GM18520 (cell line): ENCODE measurements around the gene POLE.

Experiments used
- ATAC-seq: cut with Tn5 transposase; IDR thresholded peaks from one replicate; pipeline ENCODE4 v1.9.1; 2021; ENCODE audit not compliant: unreplicated experiment

POLE gene

DNA sequence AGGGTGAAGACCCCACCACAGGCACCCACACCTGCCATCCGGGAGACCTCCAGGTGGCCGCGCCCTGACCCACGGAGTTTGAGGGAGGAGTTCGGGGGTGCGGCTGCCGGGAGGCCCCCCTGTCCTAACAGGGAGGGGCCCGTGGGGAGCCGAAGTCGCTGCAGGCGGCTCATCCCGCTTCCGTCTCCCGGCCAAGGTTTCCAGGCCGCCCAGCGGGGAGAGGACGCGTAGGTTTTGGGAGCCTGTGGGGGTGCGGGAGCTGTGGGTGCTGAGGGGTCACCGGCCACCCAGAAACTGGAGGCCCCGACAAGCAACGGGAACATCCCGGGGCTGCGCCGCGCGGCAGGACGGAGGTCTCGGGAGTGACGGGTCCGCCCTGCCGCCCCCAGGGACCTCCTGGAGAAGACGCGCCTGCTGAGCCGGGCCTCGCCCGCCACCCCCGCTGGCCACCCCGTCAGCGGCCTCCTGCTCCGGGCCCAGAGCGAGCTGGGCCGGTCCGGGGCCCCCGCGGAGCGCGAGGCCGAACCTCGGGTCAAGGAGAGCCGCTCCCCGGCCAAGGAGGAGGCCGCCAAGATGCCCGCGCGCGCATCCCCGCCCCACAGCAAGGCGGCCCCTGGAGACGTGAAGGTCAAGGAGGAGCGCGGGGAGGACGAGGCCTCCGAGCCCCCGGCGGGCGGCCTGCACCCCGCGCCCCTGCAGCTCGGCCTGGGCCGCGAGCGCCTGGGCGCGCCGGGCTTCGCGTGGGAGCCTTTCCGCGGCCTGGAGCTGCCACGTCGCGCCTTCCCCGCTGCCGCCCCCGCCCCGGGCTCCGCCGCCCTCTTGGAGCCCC lies 104.3 kb downstream of the POLE start:
- ATAC-seq: no peak

DNA sequence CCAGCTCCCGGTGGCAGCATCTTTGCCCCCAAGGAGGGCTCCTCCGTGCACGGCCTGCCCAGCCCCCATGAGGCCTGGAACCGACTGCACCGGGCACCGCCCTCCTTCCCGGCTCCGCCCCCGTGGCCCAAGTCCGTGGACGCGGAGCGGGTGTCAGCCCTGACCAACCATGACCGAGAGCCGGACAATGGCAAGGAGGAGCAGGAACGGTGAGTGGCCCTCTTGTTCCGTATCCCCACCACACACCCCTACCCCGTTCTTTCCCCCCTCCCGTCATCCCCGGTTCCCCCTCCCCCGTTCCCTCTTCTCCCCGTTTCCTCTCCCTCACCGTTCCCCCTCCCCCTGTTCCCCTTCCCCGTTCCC lies 105.1 kb downstream of the POLE start:
- ATAC-seq: no peak

DNA sequence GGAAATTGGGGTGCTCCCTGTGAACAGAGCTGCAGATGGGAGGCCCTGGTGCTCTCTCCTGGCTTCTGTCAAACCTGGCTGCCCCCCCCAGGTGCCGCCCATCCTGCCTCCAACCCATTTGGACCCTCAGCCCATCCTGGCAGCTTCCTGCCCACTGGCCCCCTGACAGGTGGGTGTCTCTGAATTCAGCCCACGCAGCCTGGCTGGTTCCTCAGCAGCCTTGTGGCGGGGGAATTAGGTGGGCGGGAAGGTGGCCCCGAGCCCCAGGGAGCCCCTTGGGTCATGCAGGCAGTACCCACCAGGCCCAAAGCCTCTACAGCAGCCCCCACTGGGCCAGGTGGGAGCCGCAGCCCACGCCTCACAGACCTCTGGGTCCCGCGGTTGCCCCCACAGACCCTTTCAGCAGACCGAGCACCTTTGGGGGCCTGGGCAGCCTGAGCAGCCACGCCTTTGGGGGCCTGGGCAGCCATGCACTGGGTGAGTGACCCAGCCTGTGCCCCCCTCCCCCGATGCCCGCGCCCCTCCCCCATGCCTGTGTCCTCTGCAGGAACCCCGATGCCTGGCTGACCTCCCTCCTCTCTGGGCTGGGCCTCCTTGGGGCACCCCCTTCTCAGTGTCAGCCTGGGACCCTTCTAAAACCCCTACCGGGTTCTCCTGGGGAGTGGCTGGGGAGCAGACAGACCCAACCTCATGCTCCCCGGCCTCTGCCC lies 105.6 kb downstream of the POLE start:
- ATAC-seq: no peak

DNA sequence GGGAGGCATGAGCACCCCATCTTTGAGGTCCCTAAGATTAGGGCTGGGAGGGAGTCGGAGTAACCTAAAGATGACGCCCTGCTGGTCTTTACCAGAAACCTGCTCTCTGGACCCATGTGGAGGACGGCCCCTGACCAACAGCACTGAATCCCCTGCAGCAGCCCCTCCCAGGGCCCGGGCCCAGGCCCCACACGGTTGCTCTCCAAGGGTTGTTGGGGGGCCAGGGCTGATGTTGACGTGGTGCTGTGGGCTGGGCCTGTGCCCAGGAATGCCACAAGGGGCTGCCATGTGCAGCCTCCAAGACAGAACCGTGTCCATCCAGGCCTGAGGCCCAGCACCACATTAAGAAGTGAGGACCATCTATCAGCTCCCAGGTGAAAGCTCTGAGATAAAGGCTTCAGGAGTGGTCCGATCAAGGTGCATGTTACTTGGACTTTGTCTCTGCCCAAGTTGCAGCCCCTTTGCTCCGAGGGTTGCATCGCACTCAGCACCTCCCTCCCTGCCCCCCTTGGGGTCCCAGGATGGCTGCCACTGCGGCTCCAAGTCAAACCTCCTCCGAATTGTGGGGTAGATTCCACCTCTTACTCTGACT lies 106.3 kb downstream of the POLE start:
- ATAC-seq: no peak

- ATAC-seq: no peak
Observed at GRCh38 chr12:132579744-132580143, 107.4 kb downstream of the POLE start.

- no peak for ATAC-seq
Observed at GRCh38 chr12:132578826-132579225, 108.3 kb downstream of the POLE start.

- ATAC-seq: no peak
Observed at GRCh38 chr12:132578118-132578517, 109.0 kb downstream of the POLE start.

GRCh38 chr12:132577191-132577920 lies 109.8 kb downstream of the POLE start:
- no peak for ATAC-seq

DNA sequence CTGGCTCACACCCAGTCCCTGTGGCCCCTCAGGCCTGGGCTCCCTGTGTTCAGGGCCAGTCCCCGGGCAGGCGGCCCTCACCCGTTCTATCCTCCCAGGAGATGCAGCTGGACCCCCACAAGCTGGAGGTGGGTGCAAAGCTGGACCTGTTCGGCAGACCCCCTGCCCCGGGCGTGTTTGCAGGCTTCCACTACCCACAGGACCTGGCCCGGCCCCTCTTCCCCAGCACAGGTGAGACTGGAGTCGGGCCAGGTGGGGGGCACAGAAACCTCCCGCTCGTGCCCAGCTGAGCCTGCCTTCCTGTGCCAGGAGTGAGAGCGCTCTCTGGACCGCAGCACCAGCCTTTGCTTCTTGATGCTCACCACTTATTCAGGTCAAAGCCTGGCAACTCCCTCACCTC lies 110.4 kb downstream of the POLE start:
- no peak for ATAC-seq

DNA sequence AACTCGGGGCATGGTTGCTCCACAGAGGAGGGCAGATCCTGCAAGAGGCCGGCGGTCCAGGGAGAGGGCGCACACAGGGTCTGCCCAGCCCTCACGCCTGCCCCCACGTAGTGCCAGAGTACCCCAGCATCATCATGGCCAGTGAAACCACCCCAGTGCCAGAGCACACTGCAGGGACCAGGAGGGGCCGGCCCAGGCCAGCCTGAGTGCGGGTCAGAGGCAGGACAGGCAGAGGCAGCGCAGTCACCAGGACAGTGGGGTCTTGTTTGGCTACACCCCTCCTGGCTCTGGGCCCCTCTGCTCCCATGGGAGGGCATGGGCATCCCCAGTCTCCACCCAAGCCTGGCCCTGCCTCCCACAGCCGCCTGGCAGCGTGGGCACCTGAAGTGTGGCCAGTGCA lies 111.5 kb downstream of the POLE start:
- ATAC-seq: no peak

DNA sequence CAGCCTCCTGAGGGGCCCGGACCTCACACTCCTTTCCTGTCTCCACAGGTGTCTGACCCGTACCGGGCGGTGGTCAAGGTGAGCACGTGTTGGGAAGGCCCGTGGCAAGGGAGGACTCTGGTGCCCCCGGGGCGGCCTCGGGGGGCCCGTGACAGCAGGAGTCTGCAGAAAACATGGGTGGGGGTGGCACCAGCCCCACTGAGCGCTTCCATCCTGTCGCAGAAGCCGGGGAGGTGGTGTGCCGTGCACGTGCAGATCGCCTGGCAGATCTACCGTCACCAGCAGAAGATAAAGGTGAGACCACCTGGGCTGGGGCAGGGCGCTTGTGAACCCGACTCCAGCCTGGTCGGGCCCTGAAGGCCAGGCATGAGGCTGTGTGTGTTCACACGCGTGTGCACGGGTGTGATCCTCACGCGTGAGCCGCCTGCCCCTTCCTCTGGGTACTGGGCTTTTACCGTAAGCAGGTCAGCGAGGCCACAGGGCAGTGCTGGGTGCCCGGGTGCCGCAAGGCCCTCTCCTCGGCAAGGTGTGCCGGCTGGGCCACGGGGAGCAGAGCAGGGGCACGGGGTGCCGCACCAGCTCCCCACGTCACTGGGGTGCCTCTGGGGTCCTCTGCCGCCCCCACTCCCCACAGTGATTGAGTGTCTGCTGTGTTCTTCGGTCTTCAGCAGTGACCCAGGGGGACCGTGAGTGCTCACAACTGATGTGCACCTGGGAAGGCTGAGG lies 112.7 kb downstream of the POLE start:
- ATAC-seq: no peak
